MM.1S (cell line): ENCODE data around the gene MYEF2.

Source experiments
- DNase-seq: peaks from one replicate; pipeline ENCODE4 v3.0.0-alpha.2; 2015
- H2AFZ ChIP-seq: fragments of 300-600 bp; sonication (generic); 2 replicates; pipeline ENCODE4 v1.6.0; 2016; ENCODE audit warnings: antibody characterized with exemption, low read length
- H3F3A ChIP-seq: fragments of 300-600 bp; sonication (generic); 2 replicates; pipeline ENCODE4 v1.6.1; 2016; ENCODE audit warnings: mild to moderate bottlenecking, antibody characterized with exemption, low read length, moderate library complexity, mixed read lengths; ENCODE audit not compliant: insufficient read depth
- H3K27ac ChIP-seq: fragments of 300-600 bp; sonication (generic); 2 replicates; pipeline ENCODE4 v1.5.1; 2016; ENCODE audit warnings: mild to moderate bottlenecking, low read length
- H3K27me3 ChIP-seq: fragments of 300-600 bp; sonication (generic); replicated peaks from 2 replicates; pipeline ENCODE4 v1.6.0; 2016; ENCODE audit warnings: low read length; ENCODE audit not compliant: insufficient read depth
- H3K36me3 ChIP-seq: fragments of 300-600 bp; sonication (generic); replicated peaks from 2 replicates; pipeline ENCODE4 v1.6.1; 2016; ENCODE audit warnings: mild to moderate bottlenecking, low read length, mixed read lengths; ENCODE audit not compliant: insufficient read depth
- H3K4me1 ChIP-seq: fragments of 300-600 bp; sonication (generic); 2 replicates; pipeline ENCODE4 v1.6.1; 2016; ENCODE audit warnings: low read length, mixed read lengths
- H3K4me2 ChIP-seq: fragments of 300-600 bp; sonication (generic); 2 replicates; pipeline ENCODE4 v1.6.0; 2016; ENCODE audit warnings: low read depth, low read length
- H3K4me3 ChIP-seq: fragments of 300-600 bp; sonication (generic); 2 replicates; pipeline ENCODE4 v1.5.1; 2016; ENCODE audit warnings: low read length, mixed read lengths
- H3K79me2 ChIP-seq: fragments of 300-600 bp; sonication (generic); 2 replicates; pipeline ENCODE4 v1.6.1; 2016; ENCODE audit warnings: mixed run types, low read length, mixed read lengths
- H3K9ac ChIP-seq: fragments of 300-600 bp; sonication (generic); 2 replicates; pipeline ENCODE4 v1.6.1; 2016; ENCODE audit warnings: low read length, mixed read lengths
- H3K9me2 ChIP-seq: fragments of 300-600 bp; sonication (generic); replicated peaks from 2 replicates; pipeline ENCODE4 v1.6.1; 2016; ENCODE audit warnings: mild to moderate bottlenecking, low read length, mixed read lengths; ENCODE audit not compliant: insufficient read depth
- H3K9me3 ChIP-seq: fragments of 300-600 bp; sonication (generic); replicated peaks from 2 replicates; pipeline ENCODE4 v1.6.1; 2016; ENCODE audit warnings: mild to moderate bottlenecking, low read length, mixed read lengths; ENCODE audit not compliant: insufficient read depth
- H4K20me1 ChIP-seq: fragments of 300-600 bp; sonication (generic); 2 replicates; pipeline ENCODE4 v1.6.1; 2016; ENCODE audit warnings: mild to moderate bottlenecking, low read length, moderate library complexity, mixed read lengths; ENCODE audit not compliant: insufficient read depth
- CTCF ChIP-seq: fragments of 300-600 bp; sonication (generic); IDR thresholded peaks from 2 replicates; pipeline ENCODE4 v1.5.1; 2016; ENCODE audit warnings: antibody characterized with exemption, low read length, mixed read lengths
- EZH2 ChIP-seq: fragments of 300-600 bp; sonication (generic); optimal IDR thresholded peaks from 2 replicates; pipeline ENCODE3; 2017; ENCODE audit warnings: low read depth, mild to moderate bottlenecking, antibody characterized with exemption, low read length, mixed read lengths
- EZH2phosphoT487 ChIP-seq: fragments of 300-600 bp; sonication (generic); IDR thresholded peaks from 2 replicates; pipeline ENCODE4 v1.6.1; 2018; ENCODE audit warnings: antibody characterized with exemption, low read length

The MYEF2 gene

GRCh38 chr15:48202068-48202467 is 24.0 kb upstream of the MYEF2 start:
- Histone ChIP-seq H3K27ac (no peak overlapping the region), H3K9ac (no peak overlapping the region), H3K4me2 (no peak overlapping the region), H2AFZ (no peak overlapping the region), H3K9me2 (no peaks in the 10 kb centered on the region), H3K4me3 (no peak overlapping the region), H3K79me2 (no peaks in the 10 kb centered on the region), H3K4me1 (no peaks in the 10 kb centered on the region), H3K9me3 (no peaks in the 10 kb centered on the region), H3K36me3 (no peaks in the 10 kb centered on the region), H3K27me3 (no peaks in the 10 kb centered on the region), H3F3A (no peaks in the 10 kb centered on the region), H4K20me1 (no peaks in the 10 kb centered on the region)
- TF ChIP-seq CTCF (no peak), EZH2 (no peak), EZH2phosphoT487 (no peak)
- DNase-seq: no peak

GRCh38 chr15:48191574-48192225 is 13.6 kb upstream of the MYEF2 start, which contains the start of gene CTXN2:
TSS of gene CTXN2 (plus strand) at chr15:48191665. CDS start at chr15:48201301, 9,636 bp downstream.
- Histone ChIP-seq H3K79me2 (no peaks in the 10 kb centered on the region), H3K36me3 (no peaks in the 10 kb centered on the region), H3K9me3 (no peaks in the 10 kb centered on the region), H3K27ac (no peak within 1 kb of the TSS), H2AFZ (no peak within 1 kb of the TSS), H3K4me2 (no peak within 1 kb of the TSS), H3F3A (no peaks in the 10 kb centered on the region), H4K20me1 (no peaks in the 10 kb centered on the region), H3K27me3 (no peaks in the 10 kb centered on the region), H3K9me2 (no peaks in the 10 kb centered on the region), H3K4me3 (no peak within 1 kb of the TSS), H3K9ac (no peak within 1 kb of the TSS), H3K4me1 (no peaks in the 10 kb centered on the region)
- TF ChIP-seq CTCF: no peak
- TF ChIP-seq EZH2phosphoT487: no peak
- no peak for TF ChIP-seq EZH2
- no peak for DNase-seq

- no peak overlapping the region for H2AFZ ChIP-seq
- peak; percentile 57 for DNase-seq
Measured at GRCh38 chr15:48190932-48191573, 13.0 kb upstream of the MYEF2 start.

More at GRCh38 chr15:48190932-48191573, 13.0 kb upstream of the MYEF2 start:
- Histone ChIP-seq H3K79me2 (no peaks in the 10 kb centered on the region), H3K27ac (no peak overlapping the region), H3K4me3 (no peak overlapping the region), H3F3A (no peaks in the 10 kb centered on the region), H3K9ac (no peak overlapping the region), H3K4me2 (no peak overlapping the region), H4K20me1 (no peaks in the 10 kb centered on the region), H3K9me2 (no peaks in the 10 kb centered on the region), H3K27me3 (no peaks in the 10 kb centered on the region), H3K9me3 (no peaks in the 10 kb centered on the region), H3K36me3 (no peaks in the 10 kb centered on the region), H3K4me1 (no peaks in the 10 kb centered on the region)
- no peak for TF ChIP-seq CTCF
- TF ChIP-seq EZH2: no peak
- no peak for TF ChIP-seq EZH2phosphoT487
